ENCODE data around the gene DGCR2.

GRCh38 chr22:19090586-19091127, 31.6 kb downstream of the DGCR2 start:
- TF ChIP-seq, protein P1, sequence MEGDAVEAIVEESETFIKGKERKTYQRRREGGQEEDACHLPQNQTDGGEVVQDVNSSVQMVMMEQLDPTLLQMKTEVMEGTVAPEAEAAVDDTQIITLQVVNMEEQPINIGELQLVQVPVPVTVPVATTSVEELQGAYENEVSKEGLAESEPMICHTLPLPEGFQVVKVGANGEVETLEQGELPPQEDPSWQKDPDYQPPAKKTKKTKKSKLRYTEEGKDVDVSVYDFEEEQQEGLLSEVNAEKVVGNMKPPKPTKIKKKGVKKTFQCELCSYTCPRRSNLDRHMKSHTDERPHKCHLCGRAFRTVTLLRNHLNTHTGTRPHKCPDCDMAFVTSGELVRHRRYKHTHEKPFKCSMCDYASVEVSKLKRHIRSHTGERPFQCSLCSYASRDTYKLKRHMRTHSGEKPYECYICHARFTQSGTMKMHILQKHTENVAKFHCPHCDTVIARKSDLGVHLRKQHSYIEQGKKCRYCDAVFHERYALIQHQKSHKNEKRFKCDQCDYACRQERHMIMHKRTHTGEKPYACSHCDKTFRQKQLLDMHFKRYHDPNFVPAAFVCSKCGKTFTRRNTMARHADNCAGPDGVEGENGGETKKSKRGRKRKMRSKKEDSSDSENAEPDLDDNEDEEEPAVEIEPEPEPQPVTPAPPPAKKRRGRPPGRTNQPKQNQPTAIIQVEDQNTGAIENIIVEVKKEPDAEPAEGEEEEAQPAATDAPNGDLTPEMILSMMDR (IDR thresholded peaks at IDR 0.05): no peak
- TF ChIP-seq POLR2A (IDR thresholded peaks at IDR 0.05): no peak
